Naive thymus-derived CD4-positive, alpha-beta T cell (primary cell): ENCODE results near the gene ARFIP2. TPM values are rescaled to one million over a fixed set of nuclear protein-coding genes. Genes with fewer than 3 reads are reported as not detected.
A peak's percentile ranks its signal among the peaks of the same experiment; 100 is the strongest.

ENCODE experiments used
- ATAC-seq: fragments of 150-1000 bp; cut with Tn5 transposase; 2 replicates; pipeline ENCODE4 v1.10.0; 2021; ENCODE audit warnings: mild to moderate bottlenecking, moderate library complexity
- CTCF ChIA-PET: fragments of 350-600 bp; sonication (Branson Sonifier 250); formaldehyde crosslinking; loops from one replicate; lab custom pipeline; 2021; ENCODE audit warnings: antibody characterized with exemption; lab: Charles Lee
- POLR2A ChIA-PET: fragments of 350-600 bp; sonication (Branson Sonifier 250); formaldehyde crosslinking; loops from one replicate; lab custom pipeline; 2021; ENCODE audit warnings: antibody characterized with exemption, inconsistent platforms; lab: Charles Lee
- DNase-seq, 9 donors: peaks; one replicate each; pipeline versions ENCODE4 v3.0.0 to v3.0.0-alpha.2; 2020 to 2022; ENCODE audit warnings: mixed read lengths in 1 of 9
- H3K27ac ChIP-seq: one replicate; pipeline ENCODE4 v1.7.0; 2013; ENCODE audit warnings: mild to moderate bottlenecking, low read depth, low read length, moderate library complexity
- H3K27me3 ChIP-seq, 2 donors: one replicate each; pipeline ENCODE4 v1.7.0; 2013; ENCODE audit warnings: low read length in 2 of 2, mild to moderate bottlenecking in 2 of 2, moderate library complexity in 2 of 2; ENCODE audit not compliant: control insufficient read depth in 2 of 2, insufficient read depth in 2 of 2
- H3K36me3 ChIP-seq, 3 experiments: 1 replicate in 2 of 3; 2 replicates in 1 of 3; pipeline ENCODE4 v1.7.0; 2013; ENCODE audit warnings: low read length in 3 of 3, mild to moderate bottlenecking in 3 of 3, moderate library complexity in 1 of 3; ENCODE audit not compliant: insufficient read depth in 3 of 3, control insufficient read depth in 2 of 3
- H3K4me1 ChIP-seq, 2 donors: one replicate each; pipeline ENCODE4 v1.7.0; 2013; ENCODE audit warnings: low read length in 2 of 2, mild to moderate bottlenecking in 2 of 2, moderate library complexity in 1 of 2; ENCODE audit not compliant: control insufficient read depth in 2 of 2, insufficient read depth in 2 of 2
- H3K4me3 ChIP-seq: 2 replicates; pipeline ENCODE4 v1.7.0; 2013; ENCODE audit warnings: mild to moderate bottlenecking, low read length
- H3K9me3 ChIP-seq, 3 experiments: 1 replicate in 2 of 3; 2 replicates in 1 of 3; pipeline ENCODE4 v1.7.0; 2013; ENCODE audit warnings: low read length in 3 of 3; ENCODE audit not compliant: control insufficient read depth in 2 of 3
- H3K27ac Mint-ChIP-seq, 9 donors: one replicate each; pipeline ENCODE4 v1.8.0; 2020 to 2022; ENCODE audit warnings: mixed read lengths in 9 of 9, mild to moderate bottlenecking in 8 of 9, moderate library complexity in 5 of 9, inconsistent platforms in 2 of 9
- H3K27me3 Mint-ChIP-seq, 5 donors: one replicate each; pipeline ENCODE4 v1.8.0; 2021 to 2022; ENCODE audit warnings: mixed read lengths in 5 of 5, mild to moderate bottlenecking in 1 of 5
- H3K36me3 Mint-ChIP-seq, 5 donors: one replicate each; pipeline ENCODE4 v1.8.0; 2020 to 2022; ENCODE audit warnings: mixed read lengths in 5 of 5, mild to moderate bottlenecking in 3 of 5, inconsistent platforms in 1 of 5
- H3K4me1 Mint-ChIP-seq, 7 donors: one replicate each; pipeline ENCODE4 v1.8.0; 2020 to 2022; ENCODE audit warnings: mixed read lengths in 7 of 7, mild to moderate bottlenecking in 3 of 7, inconsistent platforms in 1 of 7
- H3K4me3 Mint-ChIP-seq, 10 donors: one replicate each; pipeline ENCODE4 v1.8.0; 2020 to 2022; ENCODE audit warnings: mild to moderate bottlenecking in 10 of 10, mixed read lengths in 10 of 10, moderate library complexity in 6 of 10, inconsistent platforms in 2 of 10
- H3K9me3 Mint-ChIP-seq, 11 donors: one replicate each; pipeline ENCODE4 v1.8.0; 2020 to 2022; ENCODE audit warnings: mixed read lengths in 11 of 11, mild to moderate bottlenecking in 4 of 11, inconsistent platforms in 1 of 11, moderate library complexity in 1 of 11
- intact Hi-C, 2 donors: fragments of 100-400 bp; cut with micrococcal nuclease; formaldehyde crosslinking; loops; one replicate each; pipeline ENCODE4 v1.15.1; 2023
- polyA plus RNA-seq, 2 donors: library from polyadenylated mRNA; unstranded; fragments of 300-500 nt; fragmentation: Illumina TruSeq; gene quantifications; one replicate each; pipeline ENCODE4 v1.2.3, GENCODE V29; 2021
- total RNA-seq, 6 experiments: library from RNA in 5 of 6; stranded (reverse) in 5 of 6; gene quantifications; 1 replicate in 5 of 6; 2 replicates in 1 of 6; pipeline ENCODE4 v1.2.3 and lab custom pipeline; 2021 to 2026

The ARFIP2 gene
- total and polyA plus RNA-seq, 7 experiments from 2014 or later: 35.7 to 63.4 (median 52.7) TPM

- H3K9me3 Mint-ChIP-seq: no peaks in the 10 kb centered on the region
- peak; percentile 16 to 68 (median 44) for DNase-seq
- POLR2A ChIA-PET: interaction anchor here (0.9 to 3.5 kb wide), 5 partner anchors 9 to 138 kb away, joined by 3 to 20 read pairs (median 4); partner anchors contain the start of genes ARFIP2, SMPD1, TAF10 and TIMM10B
- peaks cover 0 to 14% (median 0%) of the 10 kb centered on the region in 5 donors for H3K36me3 Mint-ChIP-seq
- H3K4me1 Mint-ChIP-seq: peaks cover 12 to 30% (median 20%) of the 10 kb centered on the region in 7 donors
- Histone ChIP-seq H3K9me3 (no peaks in the 10 kb centered on the region), H3K27ac (peak within 1 kb of the TSS; percentile 71), H3K36me3 (peaks cover 0 to 20% (median 13%) of the 10 kb centered on the region in 3 experiments), H3K4me3 (peak within 1 kb of the TSS; percentile 56), H3K4me1 (peaks cover 7 to 11% of the 10 kb centered on the region in 2 donors), H3K27me3 (no peaks in the 10 kb centered on the region)
- intact Hi-C loops: loop anchor here in 1 of 2 donors (1.0 to 5.0 kb wide), 4 partner anchors 8 to 239 kb away; partner anchors contain the start of genes ARFIP2, FHIP1B and TIMM10B
- H3K27me3 Mint-ChIP-seq: peaks cover 0 to 10% (median 0%) of the 10 kb centered on the region in 5 donors
- CTCF ChIA-PET: interaction anchor here (1.5 to 1.7 kb wide), 2 partner anchors 33 to 95 kb away, joined by 5 read pairs; partner anchors contain the start of gene HPX
- H3K4me3 Mint-ChIP-seq: peak within 1 kb of the TSS; percentile 78 to 90 (median 86)
- peak within 1 kb of the TSS; percentile 40 to 90 (median 88) for H3K27ac Mint-ChIP-seq
- ATAC-seq: peak; percentile 86
Observed at GRCh38 chr11:6473451-6474412, 7.4 kb downstream of the ARFIP2 start, which contains the start of gene TRIM3. TSS of gene TRIM3 (minus strand) at chr11:6473941. CDS start at chr11:6465695, 8,246 bp downstream.

GRCh38 chr11:6472934-6473333, 8.2 kb downstream of the ARFIP2 start:
- Histone ChIP-seq H3K4me1 (peaks cover 7 to 11% of the 10 kb centered on the region in 2 donors), H3K9me3 (no peaks in the 10 kb centered on the region), H3K27me3 (no peaks in the 10 kb centered on the region), H3K27ac (no peak overlapping the region), H3K4me3 (no peak overlapping the region), H3K36me3 (peaks cover 0 to 12% (median 8%) of the 10 kb centered on the region in 3 experiments)
- peaks cover 0 to 10% (median 0%) of the 10 kb centered on the region in 5 donors for H3K27me3 Mint-ChIP-seq
- peak overlapping the region in 8 of 9 donors; percentile 10 to 86 (median 74) for H3K27ac Mint-ChIP-seq
- ATAC-seq: no peak
- peaks cover 12 to 29% (median 20%) of the 10 kb centered on the region in 7 donors for H3K4me1 Mint-ChIP-seq
- peaks cover 0 to 9% (median 0%) of the 10 kb centered on the region in 5 donors for H3K36me3 Mint-ChIP-seq
- intact Hi-C loops: loop anchor here in 1 of 2 donors (1.0 to 5.0 kb wide), 3 partner anchors 8 to 238 kb away; partner anchors contain the start of genes ARFIP2, FHIP1B and TIMM10B
- POLR2A ChIA-PET: interaction anchor here (0.9 to 3.5 kb wide), 6 partner anchors 10 to 138 kb away, joined by 3 to 20 read pairs (median 4); partner anchors contain the start of genes ARFIP2, SMPD1, TAF10 and TIMM10B
- no peaks in the 10 kb centered on the region for H3K9me3 Mint-ChIP-seq
- CTCF ChIA-PET: interaction anchor here (1.0 to 2.2 kb wide), 4 partner anchors 28 to 94 kb away, joined by 3 to 8 read pairs (median 6); partner anchors contain the start of gene HPX
- peak overlapping the region; percentile 57 to 89 (median 82) for H3K4me3 Mint-ChIP-seq
- DNase-seq: no peak

GRCh38 chr11:6469599-6469998, 11.5 kb downstream of the ARFIP2 start:
- POLR2A ChIA-PET: no interaction called here
- no peaks in the 10 kb centered on the region for H3K27me3 ChIP-seq
- no peak for ATAC-seq
- intact Hi-C loops: no loop called here
- Mint-ChIP-seq H3K4me1 (peaks cover 12 to 26% (median 16%) of the 10 kb centered on the region in 7 donors), H3K27me3 (peaks cover 0 to 24% (median 0%) of the 10 kb centered on the region in 5 donors), H3K9me3 (peaks cover 0 to 2% (median 0%) of the 10 kb centered on the region in 11 donors), H3K4me3 (no peak overlapping the region), H3K27ac (no peak overlapping the region), H3K36me3 (peaks cover 0 to 12% (median 5%) of the 10 kb centered on the region in 5 donors)
- CTCF ChIA-PET: no interaction called here
- no peak overlapping the region for H3K4me3 ChIP-seq
- peaks cover 7 to 11% of the 10 kb centered on the region in 2 donors for H3K4me1 ChIP-seq
- H3K36me3 ChIP-seq: no peaks in the 10 kb centered on the region
- H3K27ac ChIP-seq: no peak overlapping the region
- no peaks in the 10 kb centered on the region for H3K9me3 ChIP-seq
- DNase-seq: no peak

- Mint-ChIP-seq H3K4me1 (peaks cover 12 to 22% (median 14%) of the 10 kb centered on the region in 7 donors), H3K4me3 (no peak overlapping the region), H3K27me3 (peaks cover 0 to 24% (median 0%) of the 10 kb centered on the region in 5 donors), H3K9me3 (peaks cover 0 to 2% (median 0%) of the 10 kb centered on the region in 11 donors), H3K27ac (no peak overlapping the region), H3K36me3 (peaks cover 2 to 19% (median 12%) of the 10 kb centered on the region in 5 donors)
- no peaks in the 10 kb centered on the region for H3K27me3 ChIP-seq
- H3K4me3 ChIP-seq: no peak overlapping the region
- H3K27ac ChIP-seq: no peak overlapping the region
- peaks cover 7 to 11% of the 10 kb centered on the region in 2 donors for H3K4me1 ChIP-seq
- ATAC-seq (peak; percentile 69), DNase-seq (no peak)
- peaks cover 0 to 3% (median 0%) of the 10 kb centered on the region in 3 experiments for H3K36me3 ChIP-seq
- no peaks in the 10 kb centered on the region for H3K9me3 ChIP-seq
- CTCF ChIA-PET: interaction anchor here (1.0 kb wide), 1 partner anchor 25 kb away, joined by 4 read pairs; no protein-coding TSS in a partner anchor
- POLR2A ChIA-PET: no interaction called here
- intact Hi-C loops: no loop called here
Observed at GRCh38 chr11:6468712-6469495, 12.2 kb downstream of the ARFIP2 start.

GRCh38 chr11:6459099-6459450, 22.1 kb downstream of the ARFIP2 start:
- H3K4me1 ChIP-seq: no peaks in the 10 kb centered on the region
- H3K4me1 Mint-ChIP-seq: peaks cover 0 to 2% (median 0%) of the 10 kb centered on the region in 7 donors
- H3K9me3 Mint-ChIP-seq: no peaks in the 10 kb centered on the region
- no peak for ATAC-seq
- peaks cover 0 to 39% (median 23%) of the 10 kb centered on the region in 5 donors for H3K36me3 Mint-ChIP-seq
- no peaks in the 10 kb centered on the region for H3K27me3 Mint-ChIP-seq
- no peak overlapping the region for H3K27ac Mint-ChIP-seq
- ChIA-PET CTCF (interaction anchor here (1.1 kb wide), 1 partner anchor 15 kb away, joined by 3 read pairs; no protein-coding TSS in a partner anchor), POLR2A (no interaction called here)
- H3K27ac ChIP-seq: no peak overlapping the region
- H3K4me3 Mint-ChIP-seq: no peak overlapping the region
- no peak for DNase-seq
- H3K36me3 ChIP-seq: peaks cover 0 to 46% (median 0%) of the 10 kb centered on the region in 3 experiments
- H3K9me3 ChIP-seq: no peaks in the 10 kb centered on the region
- intact Hi-C loops: no loop called here
- no peak overlapping the region for H3K4me3 ChIP-seq
- H3K27me3 ChIP-seq: no peaks in the 10 kb centered on the region
